Activated naive CD4-positive, alpha-beta T cell treated with anti-CD3 and anti-CD28 coated beads, Interleukin-2, amount 50 U/mL, for 72 hours (primary cell): ENCODE data around the gene DOK3. TPM values are rescaled to one million over a fixed set of nuclear protein-coding genes. Genes with fewer than 3 reads are reported as not detected.
A peak's percentile ranks its signal among the peaks of the same experiment; 100 is the strongest.
"Not testable (repeated sequence)": the region's sequence is repeated elsewhere in the genome, so short reads cannot be mapped to it uniquely, and the experiment has no call there.

ENCODE experiments used
- ATAC-seq, 2 donors: fragments of 150-1000 bp; cut with Tn5 transposase; 2 replicates each; pipeline ENCODE4 v1.10.0; 2021; ENCODE audit warnings: mild to moderate bottlenecking in 2 of 2, moderate library complexity in 2 of 2
- DNase-seq, 2 donors: peaks; one replicate each; pipeline ENCODE4 v3.0.0; 2021 to 2022; ENCODE audit warnings: low spot score in 2 of 2
- H3K27ac Mint-ChIP-seq, 2 donors: one replicate each; pipeline ENCODE4 v1.8.0; 2022; ENCODE audit warnings: mild to moderate bottlenecking in 2 of 2, mixed read lengths in 2 of 2
- H3K36me3 Mint-ChIP-seq, 2 donors: one replicate each; pipeline ENCODE4 v1.8.0; 2022; ENCODE audit warnings: mixed read lengths in 2 of 2
- H3K9me3 Mint-ChIP-seq, 2 donors: one replicate each; pipeline ENCODE4 v1.8.0; 2022; ENCODE audit warnings: mixed read lengths in 2 of 2
- total RNA-seq, 2 donors: library from RNA; stranded (reverse); gene quantifications; one replicate each; pipeline ENCODE4 v1.2.3, GENCODE V29; 2022

The DOK3 gene
- total RNA-seq, 2 donors from 2014 or later, result 1.8 to 14.9 TPM

GRCh38 chr5:177496070-177496726 is 13.4 kb downstream of the DOK3 start:
- ATAC-seq, result no peak
- Mint-ChIP-seq H3K27ac (no peak overlapping the region), H3K36me3 (no peaks in the 10 kb centered on the region), H3K9me3 (no peaks in the 10 kb centered on the region)
- DNase-seq, result no peak

- DNase-seq (no peak), ATAC-seq (no peak)
- no peaks in the 10 kb centered on the region for H3K36me3 Mint-ChIP-seq
- no peaks in the 10 kb centered on the region for H3K9me3 Mint-ChIP-seq
- H3K27ac Mint-ChIP-seq, result no peak overlapping the region
Observed at GRCh38 chr5:177495243-177496060, 14.2 kb downstream of the DOK3 start.

- Mint-ChIP-seq H3K27ac (peak overlapping the region; percentile 44 to 75), H3K36me3 (no peaks in the 10 kb centered on the region), H3K9me3 (no peaks in the 10 kb centered on the region)
- peak; percentile 28 to 62 for ATAC-seq
- DNase-seq, result peak in 1 of 2 donors; percentile 71
Observed at GRCh38 chr5:177494346-177495195, 15.1 kb downstream of the DOK3 start.

GRCh38 chr5:177493795-177494345 is 15.8 kb downstream of the DOK3 start:
- ATAC-seq (no peak), DNase-seq (no peak)
- peak overlapping the region; percentile 44 to 75 for H3K27ac Mint-ChIP-seq
- no peaks in the 10 kb centered on the region for H3K9me3 Mint-ChIP-seq
- no peaks in the 10 kb centered on the region for H3K36me3 Mint-ChIP-seq

GRCh38 chr5:177492841-177493240 is 16.8 kb downstream of the DOK3 start:
- Mint-ChIP-seq H3K27ac (peak overlapping the region; percentile 36 to 75), H3K9me3 (no peaks in the 10 kb centered on the region), H3K36me3 (no peaks in the 10 kb centered on the region)
- ATAC-seq, result no peak
- no peak for DNase-seq

GRCh38 chr5:177491983-177492746 is 17.5 kb downstream of the DOK3 start:
- DNase-seq (no peak), ATAC-seq (no peak)
- Mint-ChIP-seq H3K27ac (peak overlapping the region in 1 of 2 donors; percentile 36), H3K36me3 (no peaks in the 10 kb centered on the region), H3K9me3 (no peaks in the 10 kb centered on the region)

GRCh38 chr5:177491429-177491945 is 18.1 kb downstream of the DOK3 start:
- no peaks in the 10 kb centered on the region for H3K9me3 Mint-ChIP-seq
- no peaks in the 10 kb centered on the region for H3K36me3 Mint-ChIP-seq
- H3K27ac Mint-ChIP-seq, result no peak overlapping the region
- ATAC-seq, result peak; percentile 3 to 51
- DNase-seq, result peak in 1 of 2 donors; percentile 72

- Mint-ChIP-seq H3K27ac (peak overlapping the region in 1 of 2 donors; percentile 49), H3K9me3 (no peaks in the 10 kb centered on the region), H3K36me3 (no peaks in the 10 kb centered on the region)
- ATAC-seq (no peak), DNase-seq (no peak)
Observed at GRCh38 chr5:177490992-177491391, 18.6 kb downstream of the DOK3 start.

- H3K36me3 Mint-ChIP-seq, result no peaks in the 10 kb centered on the region
- ATAC-seq (no peak), DNase-seq (no peak)
- H3K27ac Mint-ChIP-seq, result peak overlapping the region; percentile 33 to 49
- H3K9me3 Mint-ChIP-seq, result no peaks in the 10 kb centered on the region
Observed at GRCh38 chr5:177490311-177490991, 19.2 kb downstream of the DOK3 start.

GRCh38 chr5:177489119-177489716 is 20.4 kb downstream of the DOK3 start:
- H3K27ac Mint-ChIP-seq, result no peak overlapping the region
- ATAC-seq (no peak), DNase-seq (no peak)
- H3K36me3 Mint-ChIP-seq, result no peaks in the 10 kb centered on the region
- H3K9me3 Mint-ChIP-seq, result no peaks in the 10 kb centered on the region

GRCh38 chr5:177487975-177488374 is 21.7 kb downstream of the DOK3 start:
- H3K36me3 Mint-ChIP-seq, result no peaks in the 10 kb centered on the region
- ATAC-seq (no peak), DNase-seq (no peak)
- H3K9me3 Mint-ChIP-seq, result no peaks in the 10 kb centered on the region
- no peak overlapping the region for H3K27ac Mint-ChIP-seq

GRCh38 chr5:177487144-177487543 is 22.5 kb downstream of the DOK3 start:
- H3K9me3 Mint-ChIP-seq, result no peaks in the 10 kb centered on the region
- H3K27ac Mint-ChIP-seq, result no peak overlapping the region
- ATAC-seq, result no peak
- no peak for DNase-seq
- no peaks in the 10 kb centered on the region for H3K36me3 Mint-ChIP-seq

- no peaks in the 10 kb centered on the region for H3K36me3 Mint-ChIP-seq
- no peak overlapping the region for H3K27ac Mint-ChIP-seq
- H3K9me3 Mint-ChIP-seq, result no peaks in the 10 kb centered on the region
- ATAC-seq, result no peak
- no peak for DNase-seq
Observed at GRCh38 chr5:177486256-177486655, 23.4 kb downstream of the DOK3 start.

GRCh38 chr5:177485753-177486152 is 23.9 kb downstream of the DOK3 start:
- DNase-seq, ATAC-seq, H3K9me3 Mint-ChIP-seq, H3K36me3 Mint-ChIP-seq: not testable (repeated sequence)
- peak overlapping the region in 1 of 2 donors; percentile 29 for H3K27ac Mint-ChIP-seq

GRCh38 chr5:177484902-177485549 is 24.6 kb downstream of the DOK3 start:
- no peak for DNase-seq
- H3K36me3 Mint-ChIP-seq, result no peaks in the 10 kb centered on the region
- H3K27ac Mint-ChIP-seq, result peak overlapping the region in 1 of 2 donors; percentile 1
- no peaks in the 10 kb centered on the region for H3K9me3 Mint-ChIP-seq
- no peak for ATAC-seq
